Suprapubic skin (tissue), 3 donors: ENCODE data around the gene TM9SF4.
"Not testable (repeated sequence)": the region's sequence is repeated elsewhere in the genome, so short reads cannot be mapped to it uniquely, and the experiment has no call there.

Experiments used
- POLR2AphosphoS5 ChIP-seq, 3 donors: sonication (generic); formaldehyde crosslinking; IDR thresholded peaks; one replicate each; pipeline ENCODE4 v1.6.1; 2017; ENCODE audit warnings: antibody characterized with exemption in 3 of 3
- TF ChIP-seq, protein P1 (sequence below), 2 donors: fragments of 200-600 bp in 1 of 2; fragments of 450-650 bp in 1 of 2; sonication (generic) in 1 of 2; IDR thresholded peaks; one replicate each; pipeline ENCODE4 v1.5.1; 2016 to 2019; ENCODE audit warnings: antibody characterized with exemption in 2 of 2, mild to moderate bottlenecking in 1 of 2, moderate library complexity in 1 of 2

DNA sequence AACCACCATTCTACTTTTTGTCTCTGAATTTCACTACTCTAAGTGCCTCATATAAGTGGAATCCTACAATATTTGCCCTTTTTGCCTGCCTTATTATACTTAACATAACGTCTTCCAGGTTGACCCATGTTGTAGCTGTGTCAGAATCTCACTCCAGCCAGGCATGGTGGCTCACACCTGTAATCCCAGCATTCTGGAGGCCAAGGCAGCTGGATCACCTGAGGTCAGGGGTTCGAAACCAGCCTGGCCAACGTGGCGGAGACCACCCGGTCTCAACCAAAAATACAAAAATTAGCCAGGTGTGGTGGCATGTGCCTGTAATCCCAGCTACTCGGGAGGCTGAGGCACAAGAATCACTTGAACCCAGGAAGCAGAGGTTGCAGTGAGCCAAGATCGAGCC is 68.2 kb downstream of the TM9SF4 start:
- TF ChIP-seq, protein P1, sequence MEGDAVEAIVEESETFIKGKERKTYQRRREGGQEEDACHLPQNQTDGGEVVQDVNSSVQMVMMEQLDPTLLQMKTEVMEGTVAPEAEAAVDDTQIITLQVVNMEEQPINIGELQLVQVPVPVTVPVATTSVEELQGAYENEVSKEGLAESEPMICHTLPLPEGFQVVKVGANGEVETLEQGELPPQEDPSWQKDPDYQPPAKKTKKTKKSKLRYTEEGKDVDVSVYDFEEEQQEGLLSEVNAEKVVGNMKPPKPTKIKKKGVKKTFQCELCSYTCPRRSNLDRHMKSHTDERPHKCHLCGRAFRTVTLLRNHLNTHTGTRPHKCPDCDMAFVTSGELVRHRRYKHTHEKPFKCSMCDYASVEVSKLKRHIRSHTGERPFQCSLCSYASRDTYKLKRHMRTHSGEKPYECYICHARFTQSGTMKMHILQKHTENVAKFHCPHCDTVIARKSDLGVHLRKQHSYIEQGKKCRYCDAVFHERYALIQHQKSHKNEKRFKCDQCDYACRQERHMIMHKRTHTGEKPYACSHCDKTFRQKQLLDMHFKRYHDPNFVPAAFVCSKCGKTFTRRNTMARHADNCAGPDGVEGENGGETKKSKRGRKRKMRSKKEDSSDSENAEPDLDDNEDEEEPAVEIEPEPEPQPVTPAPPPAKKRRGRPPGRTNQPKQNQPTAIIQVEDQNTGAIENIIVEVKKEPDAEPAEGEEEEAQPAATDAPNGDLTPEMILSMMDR (IDR thresholded peaks at IDR 0.05), result not testable (repeated sequence)
- not testable (repeated sequence) for TF ChIP-seq POLR2AphosphoS5 (IDR thresholded peaks at IDR 0.05)
